GM19324 (cell line): ENCODE data around the gene PDE4DIP.
"Not testable (repeated sequence)": the region's sequence is repeated elsewhere in the genome, so short reads cannot be mapped to it uniquely, and the experiment has no call there.

Source experiments
- ATAC-seq: cut with Tn5 transposase; IDR thresholded peaks from one replicate; pipeline ENCODE4 v1.9.1; 2021; ENCODE audit warnings: mild to moderate bottlenecking, moderate library complexity; ENCODE audit not compliant: unreplicated experiment, low FRiP score

PDE4DIP gene

DNA sequence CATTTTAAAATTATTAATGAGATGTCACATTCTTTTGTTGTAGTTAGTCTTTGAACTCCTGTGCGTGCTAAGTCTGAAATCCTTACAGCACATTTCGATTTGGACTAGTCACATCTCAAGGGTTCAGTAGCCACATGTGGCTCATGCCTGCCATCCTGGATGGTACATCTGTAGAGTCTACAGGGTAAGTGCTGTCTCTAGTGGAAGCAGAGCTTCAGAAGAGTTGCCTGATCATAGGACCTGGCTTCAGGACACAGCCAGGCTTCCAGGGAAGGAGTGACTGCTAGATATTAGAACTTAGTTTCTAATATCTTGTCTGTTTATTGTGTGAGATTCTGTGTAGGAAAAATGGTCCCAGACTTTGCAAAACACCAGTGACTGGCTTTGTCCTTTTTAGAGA, 72.0 kb downstream of the PDE4DIP start:
- not testable (repeated sequence) for ATAC-seq

DNA sequence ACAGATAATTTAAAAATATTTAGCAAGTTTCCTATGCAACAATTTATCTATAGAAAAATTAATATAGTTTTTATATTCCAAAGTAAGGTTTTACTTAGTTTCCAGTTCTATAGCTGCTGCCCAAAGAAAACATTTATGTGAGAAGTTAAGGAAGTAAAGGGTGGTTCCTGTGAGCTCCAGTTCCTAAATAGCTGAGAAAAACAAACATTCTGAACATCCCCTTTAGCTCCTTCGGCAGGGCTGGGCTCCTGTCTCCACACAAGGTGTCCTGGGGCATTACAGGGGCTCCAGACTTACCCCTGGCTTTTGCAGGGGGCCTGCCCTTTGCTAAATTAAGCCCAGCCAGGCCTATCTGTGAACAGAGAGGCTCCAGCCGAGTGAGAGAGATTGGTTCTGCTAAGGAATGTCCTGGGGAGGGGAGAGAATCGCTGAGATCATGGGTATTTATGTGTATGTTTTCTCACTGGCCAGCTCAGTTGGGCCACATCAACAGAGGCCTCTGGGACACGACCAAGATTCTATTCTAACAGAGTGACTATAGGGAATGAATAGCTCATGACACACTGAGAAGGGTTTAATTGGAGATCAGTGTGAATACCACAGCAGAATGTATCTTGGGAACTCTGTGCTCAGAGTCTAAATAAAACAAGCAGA, 72.6 kb downstream of the PDE4DIP start:
- ATAC-seq, result not testable (repeated sequence)

DNA sequence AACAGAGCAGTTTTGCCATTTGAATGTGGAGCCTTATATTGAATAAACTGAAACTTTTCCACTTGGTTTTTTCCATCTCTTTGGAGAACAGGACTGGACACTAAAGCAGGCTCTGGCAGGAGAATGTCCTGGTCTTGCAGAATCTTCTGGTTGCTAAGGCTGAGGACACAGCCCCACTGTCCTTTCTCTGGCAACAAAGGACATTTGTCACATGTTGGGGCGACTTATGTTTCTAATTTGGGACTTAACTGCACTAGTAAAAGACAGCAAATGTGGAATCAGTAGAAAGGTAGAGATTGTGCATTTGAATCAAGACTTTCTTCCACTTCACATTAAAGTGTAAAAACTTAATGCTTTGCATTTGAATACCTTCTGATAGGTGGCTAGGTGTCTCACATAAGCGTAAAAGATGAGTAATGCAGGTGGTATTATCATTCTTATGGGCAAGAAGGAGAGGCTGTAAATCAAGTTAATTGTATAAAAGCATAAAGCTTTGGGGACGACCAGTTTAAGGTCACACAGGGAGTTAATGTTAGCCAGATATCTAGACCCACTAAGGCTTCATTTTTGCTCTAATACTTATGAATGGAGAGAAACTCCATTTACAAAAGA, 74.7 kb downstream of the PDE4DIP start:
- ATAC-seq, result not testable (repeated sequence)

DNA sequence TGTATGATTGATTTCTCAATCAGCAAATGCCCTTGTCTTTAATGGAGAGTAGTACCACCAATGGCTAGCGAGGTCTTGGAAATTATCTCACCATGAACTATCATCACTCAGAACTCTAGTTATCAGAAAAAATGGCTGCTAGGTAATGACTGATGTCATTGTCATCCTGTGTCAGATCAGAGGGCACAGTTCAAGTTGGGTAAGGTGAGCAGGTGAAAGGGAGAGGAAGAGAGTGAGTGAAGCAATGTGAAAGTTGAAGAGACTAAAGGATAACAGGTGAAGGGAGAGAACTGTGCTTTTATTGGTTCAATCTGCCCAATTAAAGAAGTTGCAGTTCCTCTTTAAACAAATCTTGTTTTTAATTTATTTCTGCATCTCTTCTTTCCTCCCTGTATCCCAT, 76.8 kb downstream of the PDE4DIP start:
- ATAC-seq, result not testable (repeated sequence)

DNA sequence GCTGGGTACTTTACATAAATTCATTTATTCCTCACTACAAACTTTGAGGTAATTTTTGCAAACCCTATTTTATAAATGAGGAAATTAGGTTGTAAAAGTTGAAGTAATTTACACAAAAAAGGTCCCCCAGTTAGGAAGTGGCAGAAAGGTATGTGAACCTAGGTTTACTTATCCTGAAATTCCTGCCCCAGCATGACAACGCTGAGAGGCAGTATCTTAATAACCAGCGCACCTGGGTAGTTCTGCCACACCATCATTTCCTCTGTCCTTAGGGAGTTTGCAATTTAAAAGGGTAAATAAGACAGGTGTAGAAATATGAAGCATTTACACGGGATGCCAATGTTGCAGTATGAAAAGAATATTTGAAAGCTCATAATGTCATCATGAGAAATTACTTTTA, 79.6 kb downstream of the PDE4DIP start:
- ATAC-seq, result not testable (repeated sequence)

DNA sequence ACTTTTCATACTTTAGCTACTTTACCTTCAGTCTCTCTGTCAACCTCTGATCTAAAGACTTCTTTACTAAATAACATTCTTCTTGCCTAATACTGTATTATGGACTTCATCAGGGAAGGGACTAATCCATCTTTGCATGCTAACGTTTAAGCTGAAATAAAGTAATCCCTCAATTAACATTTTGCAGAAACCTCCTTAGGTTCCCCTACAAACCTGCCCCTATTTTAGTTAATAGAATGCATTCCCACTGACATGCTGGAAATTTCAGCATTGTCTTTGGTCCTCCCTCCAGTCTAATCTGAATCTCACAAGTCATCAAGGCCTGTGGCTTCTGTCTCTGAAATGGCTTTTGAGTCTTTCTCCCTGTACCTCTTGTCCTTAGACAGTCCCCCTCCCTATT, 83.4 kb downstream of the PDE4DIP start:
- ATAC-seq, result not testable (repeated sequence)

DNA sequence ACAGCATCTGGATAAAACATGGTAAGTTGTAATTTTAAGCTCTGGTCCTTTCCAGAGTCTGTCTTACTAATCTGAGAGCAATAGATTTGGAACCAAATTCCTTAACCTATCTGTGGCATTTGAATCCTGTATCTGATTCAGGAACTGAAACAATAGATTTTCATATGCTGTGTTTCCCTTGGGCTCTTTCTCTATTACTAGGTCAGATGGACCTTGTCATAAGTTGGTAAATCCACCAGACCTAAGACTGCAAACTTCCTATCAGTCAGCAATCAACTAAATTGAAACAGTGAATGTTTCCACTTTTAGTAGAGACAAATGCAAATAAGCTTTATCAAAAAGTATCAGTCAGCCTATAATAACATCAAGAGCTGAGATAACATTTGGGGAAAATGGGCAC, 85.0 kb downstream of the PDE4DIP start:
- not testable (repeated sequence) for ATAC-seq

DNA sequence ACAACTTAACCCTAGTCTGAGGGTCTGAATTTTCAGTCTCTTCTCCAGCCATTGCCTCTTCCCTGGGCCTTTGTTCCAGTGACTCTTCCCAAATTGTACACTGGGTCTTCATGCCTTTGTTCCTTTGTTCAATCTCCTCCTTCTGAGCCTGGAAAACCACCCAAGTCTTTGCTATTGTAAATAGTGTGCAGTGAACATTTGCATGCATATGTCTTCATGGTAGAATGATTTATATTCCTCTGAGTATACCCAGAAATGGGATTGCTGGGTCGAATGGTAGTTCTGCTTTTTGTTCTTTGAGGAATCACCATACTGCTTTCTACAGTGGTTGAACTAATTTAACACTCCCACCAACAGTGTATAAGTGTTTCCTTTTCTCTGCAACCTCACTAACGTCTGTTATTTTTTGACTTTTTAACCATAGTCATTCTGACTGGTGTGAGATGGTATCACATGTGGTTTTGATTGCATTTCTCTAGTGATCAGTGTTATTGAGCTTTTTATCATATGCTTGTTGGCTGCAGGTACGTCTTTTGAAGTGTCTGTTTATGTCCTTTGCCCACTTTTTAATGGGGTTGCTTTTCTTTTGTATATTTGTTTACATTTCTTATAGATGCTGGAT, 91.3 kb downstream of the PDE4DIP start:
- ATAC-seq, result not testable (repeated sequence)

DNA sequence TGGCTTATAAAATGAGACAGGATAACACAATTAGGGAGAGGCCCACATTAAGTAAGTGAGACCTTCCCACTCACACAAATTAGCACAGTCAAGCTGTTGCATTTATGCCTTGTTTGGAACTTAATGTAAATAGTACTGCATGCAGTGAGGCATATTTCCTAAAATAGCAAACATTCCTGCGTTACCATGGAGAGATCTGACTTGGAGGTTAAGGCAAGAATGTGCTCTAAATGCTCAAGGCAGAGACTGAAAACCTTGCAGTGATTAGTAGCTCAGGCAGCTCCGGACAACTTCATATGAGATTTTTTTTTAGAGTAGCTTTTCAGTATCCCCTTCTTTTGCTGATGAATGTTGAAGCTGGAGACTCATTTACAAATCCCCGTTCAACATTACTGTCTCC, 98.7 kb downstream of the PDE4DIP start:
- not testable (repeated sequence) for ATAC-seq

DNA sequence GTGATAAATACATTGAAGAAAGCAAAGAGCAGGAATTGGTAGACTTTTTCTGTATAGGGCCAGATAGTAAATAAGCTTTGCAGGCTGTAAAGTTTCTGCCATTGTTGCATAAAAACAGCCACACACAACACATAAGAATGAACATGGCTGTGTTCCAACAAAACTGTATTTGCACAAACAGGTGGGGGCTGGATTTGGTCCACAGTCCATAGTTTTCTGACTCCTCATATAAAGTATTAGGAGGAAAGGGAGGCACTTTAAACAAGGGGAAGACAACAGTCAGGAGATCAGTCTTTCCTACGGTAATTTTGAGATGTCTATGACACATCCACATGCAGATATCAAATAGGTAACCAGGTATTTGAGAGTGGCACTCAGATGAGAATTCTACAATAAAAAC, 100.9 kb downstream of the PDE4DIP start:
- not testable (repeated sequence) for ATAC-seq

DNA sequence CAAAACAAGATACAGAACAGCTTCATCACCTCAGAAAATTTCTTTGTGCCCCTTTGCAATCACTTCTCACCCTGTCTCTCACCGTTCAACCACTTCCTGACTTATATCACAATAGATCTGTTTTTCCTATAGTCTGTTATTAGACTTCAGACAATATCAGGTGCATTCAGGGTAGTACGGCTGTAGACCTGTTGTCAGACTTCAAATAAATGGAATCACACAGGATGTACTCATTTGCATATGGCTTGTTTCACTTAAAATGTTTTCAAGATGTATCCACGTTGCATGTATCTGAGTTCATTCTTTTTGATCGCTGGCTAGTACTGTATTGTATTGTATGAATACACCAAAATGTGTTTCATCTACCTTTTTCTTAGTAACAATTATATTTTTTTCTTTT, 104.5 kb downstream of the PDE4DIP start:
- not testable (repeated sequence) for ATAC-seq

DNA sequence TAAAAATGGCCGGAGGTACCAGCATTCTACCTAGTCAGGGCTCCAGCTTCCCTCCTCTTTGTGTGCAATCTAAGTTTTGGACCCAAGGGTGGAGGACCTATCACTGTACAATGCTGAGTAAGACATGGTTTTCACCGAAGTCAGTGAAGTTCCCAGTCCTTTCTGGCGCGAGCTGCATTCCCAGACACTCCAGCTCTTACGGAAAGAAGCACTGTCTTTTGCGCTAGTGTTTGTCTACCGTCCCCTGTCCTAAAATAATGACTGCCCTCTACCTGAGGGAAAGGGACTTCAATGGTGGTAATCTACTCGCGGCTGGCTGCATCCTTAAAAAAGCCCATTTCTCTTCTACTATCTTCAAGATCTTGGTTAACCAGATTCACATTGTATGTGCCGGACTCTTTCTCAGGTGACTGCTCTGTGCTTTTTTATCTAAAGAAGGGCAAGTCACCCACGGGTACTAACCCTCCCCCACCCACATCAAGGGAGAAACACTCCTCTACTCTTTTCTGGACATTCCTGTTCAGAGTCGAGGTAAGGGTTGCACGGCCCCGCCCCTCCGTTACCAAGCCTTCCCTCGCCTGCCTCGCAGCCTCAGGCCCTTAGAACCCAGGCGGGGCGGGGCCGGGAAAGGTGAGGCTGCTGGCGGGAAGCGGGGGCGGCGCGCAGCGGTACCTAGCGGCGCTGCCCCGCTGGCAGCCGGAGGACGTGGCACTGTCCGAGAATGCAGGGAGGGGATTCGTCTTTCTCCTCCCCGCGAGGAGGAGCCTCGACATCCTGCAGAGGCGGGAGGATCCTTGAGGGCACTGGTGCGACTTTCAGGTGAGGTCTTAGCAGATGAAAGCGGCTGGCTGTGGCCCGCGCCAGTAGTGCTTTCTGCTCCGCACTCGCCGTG, 107.4 kb downstream of the PDE4DIP start:
- ATAC-seq, result peak; percentile 69

DNA sequence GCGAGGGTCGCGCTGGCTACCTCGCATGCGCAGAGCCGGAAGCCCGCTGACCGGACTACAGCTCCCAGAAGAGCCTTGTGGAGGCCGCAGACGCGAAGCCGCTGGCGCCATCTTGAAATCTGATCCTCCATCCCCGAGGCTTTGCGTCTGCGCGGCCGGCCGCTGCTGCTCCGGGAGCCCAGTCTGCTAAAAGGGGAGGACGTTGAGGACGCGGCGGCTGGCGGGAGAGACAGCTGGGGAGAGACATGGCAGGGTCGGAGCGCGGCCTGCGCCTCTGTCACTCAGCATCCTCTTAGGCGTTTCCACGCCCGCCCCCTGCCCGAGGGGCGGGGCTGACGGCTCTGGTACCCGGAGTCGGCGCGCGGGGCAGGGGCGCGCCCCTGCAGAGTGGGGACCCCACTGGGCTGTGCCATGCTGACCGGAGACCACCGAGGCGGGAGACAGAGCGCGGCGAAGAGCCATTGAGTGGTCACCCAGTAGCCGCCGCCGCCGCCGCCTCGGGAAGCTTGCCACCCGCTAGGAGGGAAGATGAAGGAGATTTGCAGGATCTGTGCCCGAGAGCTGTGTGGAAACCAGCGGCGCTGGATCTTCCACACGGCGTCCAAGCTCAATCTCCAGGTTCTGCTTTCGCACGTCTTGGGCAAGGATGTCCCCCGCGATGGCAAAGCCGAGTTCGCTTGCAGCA, 108.2 kb downstream of the PDE4DIP start:
- peak; percentile 85 for ATAC-seq

DNA sequence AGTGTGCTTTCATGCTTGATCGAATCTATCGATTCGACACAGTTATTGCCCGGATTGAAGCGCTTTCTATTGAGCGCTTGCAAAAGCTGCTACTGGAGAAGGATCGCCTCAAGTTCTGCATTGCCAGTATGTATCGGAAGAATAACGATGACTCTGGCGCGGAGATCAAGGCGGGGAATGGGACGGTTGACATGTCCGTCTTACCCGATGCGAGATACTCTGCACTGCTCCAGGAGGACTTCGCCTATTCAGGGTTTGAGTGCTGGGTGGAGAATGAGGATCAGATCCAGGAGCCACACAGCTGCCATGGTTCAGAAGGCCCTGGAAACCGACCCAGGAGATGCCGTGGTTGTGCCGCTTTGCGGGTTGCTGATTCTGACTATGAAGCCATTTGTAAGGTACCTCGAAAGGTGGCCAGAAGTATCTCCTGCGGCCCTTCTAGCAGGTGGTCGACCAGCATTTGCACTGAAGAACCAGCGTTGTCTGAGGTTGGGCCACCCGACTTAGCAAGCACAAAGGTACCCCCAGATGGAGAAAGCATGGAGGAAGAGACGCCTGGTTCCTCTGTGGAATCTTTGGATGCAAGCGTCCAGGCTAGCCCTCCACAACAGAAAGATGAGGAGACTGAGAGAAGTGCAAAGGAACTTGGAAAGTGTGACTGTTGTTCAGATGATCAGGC, 108.8 kb downstream of the PDE4DIP start:
- not testable (repeated sequence) for ATAC-seq

DNA sequence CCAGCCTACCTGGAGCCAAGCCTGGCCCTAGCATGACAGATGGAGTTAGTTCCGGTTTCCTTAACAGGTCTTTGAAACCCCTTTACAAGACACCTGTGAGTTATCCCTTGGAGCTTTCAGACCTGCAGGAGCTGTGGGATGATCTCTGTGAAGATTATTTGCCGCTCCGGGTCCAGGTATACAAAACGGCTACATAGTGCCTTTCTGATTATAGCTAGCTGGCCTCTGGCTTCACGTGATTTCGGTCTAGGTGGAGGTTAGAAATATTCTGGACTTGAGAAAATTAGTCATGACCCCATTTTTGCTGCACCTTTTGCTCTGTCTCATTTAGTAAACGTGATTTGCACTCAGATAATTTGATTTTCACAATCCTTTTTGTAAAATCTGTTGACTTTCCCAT, 109.5 kb downstream of the PDE4DIP start:
- ATAC-seq, result not testable (repeated sequence)

DNA sequence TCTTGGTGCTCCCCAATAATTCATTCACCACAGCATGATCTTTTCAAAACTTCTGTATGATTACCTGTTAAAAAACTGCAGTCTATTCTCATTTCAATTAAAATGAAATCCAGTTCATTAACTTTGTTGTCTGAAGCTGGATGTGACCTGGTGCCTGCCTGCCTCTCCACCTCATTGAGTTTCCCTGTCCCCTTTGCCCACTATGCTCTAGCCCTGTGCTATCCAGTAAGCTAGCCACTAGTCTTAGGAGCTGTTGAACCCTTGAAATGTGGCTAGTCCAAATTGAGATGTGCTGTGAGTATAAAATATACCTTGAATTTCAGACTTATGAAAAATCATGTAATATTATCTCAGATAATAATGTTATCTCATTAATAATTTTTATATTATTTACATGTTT, 114.1 kb downstream of the PDE4DIP start:
- not testable (repeated sequence) for ATAC-seq

DNA sequence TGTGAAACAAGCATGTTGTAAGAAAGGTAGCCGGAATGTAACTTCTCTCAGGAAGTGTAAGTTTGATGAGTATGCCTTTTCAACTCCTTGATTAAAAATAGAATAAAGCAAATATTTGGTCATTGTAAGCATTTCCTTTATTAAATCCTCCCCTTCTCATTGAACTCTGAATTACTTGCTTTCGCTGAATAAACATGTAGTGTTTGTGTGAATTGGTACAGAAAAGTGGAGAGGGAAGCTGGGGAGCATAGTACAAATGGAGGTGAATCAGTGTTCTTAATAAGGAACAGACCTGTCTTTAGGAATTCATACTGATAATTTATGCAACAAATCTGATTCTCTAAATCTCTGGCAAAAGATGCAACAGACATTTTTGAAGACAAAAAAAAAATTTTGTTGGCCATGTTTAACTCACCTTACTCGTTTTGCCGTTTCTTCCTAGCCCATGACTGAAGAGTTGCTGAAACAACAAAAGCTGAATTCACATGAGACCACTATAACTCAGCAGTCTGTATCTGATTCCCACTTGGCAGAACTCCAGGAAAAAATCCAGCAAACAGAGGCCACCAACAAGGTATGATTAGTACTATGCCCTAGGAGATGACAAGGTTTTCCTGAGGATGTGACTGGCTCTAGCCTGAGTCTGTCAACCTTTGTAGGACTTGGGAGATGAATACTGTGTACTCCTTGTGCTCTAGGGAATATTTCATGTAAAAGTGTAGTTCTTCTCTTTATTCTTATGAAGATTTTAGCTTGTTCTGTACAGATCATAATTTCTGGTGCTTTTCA, 116.2 kb downstream of the PDE4DIP start:
- ATAC-seq, result not testable (repeated sequence)

DNA sequence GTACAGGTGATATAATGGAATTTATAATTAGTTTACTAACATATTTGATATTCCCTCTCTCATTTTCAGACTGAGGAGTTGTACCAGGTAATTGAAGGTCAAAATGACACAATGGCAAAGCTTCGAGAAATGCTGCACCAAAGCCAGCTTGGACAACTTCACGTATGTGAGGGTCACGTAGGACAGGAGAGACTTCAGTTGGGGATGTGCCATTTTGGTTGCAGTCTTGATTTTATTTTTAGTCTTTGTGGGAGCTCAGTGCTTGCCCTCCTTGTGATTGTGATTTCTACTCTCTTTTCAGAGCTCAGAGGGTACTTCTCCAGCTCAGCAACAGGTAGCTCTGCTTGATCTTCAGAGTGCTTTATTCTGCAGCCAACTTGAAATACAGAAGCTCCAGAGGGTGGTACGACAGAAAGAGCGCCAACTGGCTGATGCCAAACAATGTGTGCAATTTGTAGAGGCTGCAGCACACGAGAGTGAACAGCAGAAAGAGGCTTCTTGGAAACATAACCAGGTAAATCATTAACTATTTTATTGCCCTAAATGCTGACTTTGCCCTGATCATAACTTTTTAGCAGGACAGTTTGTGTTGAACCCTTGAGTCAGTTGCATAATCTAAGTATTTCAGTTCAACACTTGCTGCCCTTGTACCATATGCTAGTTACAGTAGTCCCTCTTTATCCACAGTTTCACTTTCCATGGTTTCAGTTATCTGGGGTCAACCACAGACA, 118.1 kb downstream of the PDE4DIP start:
- not testable (repeated sequence) for ATAC-seq
